Measurements from ENCODE around the gene IFIT5.
"Not testable (repeated sequence)": the region's sequence is repeated elsewhere in the genome, so short reads cannot be mapped to it uniquely, and the experiment has no call there.

GRCh38 chr10:89391226-89391576 lies 23.2 kb upstream of the IFIT5 start:
- TF ChIP-seq POLR2A, CTCF (IDR thresholded peaks at IDR 0.05): not testable (repeated sequence)

All from esophagus squamous epithelium (tissue), 4 donors.